Right lobe of liver (tissue), 6 donors: Measurements from ENCODE around the gene MYO3A. TPM values are rescaled to one million over a fixed set of nuclear protein-coding genes. Genes with fewer than 3 reads are reported as not detected.

Experiments used
- ATAC-seq, 4 donors: fragments of 200-7000 bp; cut with Tn5 transposase; one replicate each; pipeline ENCODE4 v1.9.1; 2020; ENCODE audit warnings: mild to moderate bottlenecking in 4 of 4, moderate library complexity in 4 of 4
- DNase-seq, 3 donors: peaks; one replicate each; pipeline ENCODE4 v3.0.0-alpha.2; 2020
- H3K27ac ChIP-seq, 3 donors: fragments of 200-600 bp; one replicate each; pipeline ENCODE4 v1.8.0; 2022
- H3K27me3 ChIP-seq, 2 donors: fragments of 200-600 bp; one replicate each; pipeline ENCODE4 v1.8.0; 2022
- H3K36me3 ChIP-seq, 4 donors: fragments of 200-600 bp; sonication (generic) in 1 of 4; one replicate each; pipeline versions ENCODE4 v1.5.1 to v1.8.0; 2017 to 2022; ENCODE audit warnings: control low read depth in 1 of 4
- H3K4me1 ChIP-seq, 4 donors: fragments of 200-600 bp; sonication (generic) in 1 of 4; one replicate each; pipeline versions ENCODE4 v1.5.1 to v1.8.0; 2017 to 2022; ENCODE audit warnings: control low read depth in 1 of 4
- H3K4me3 ChIP-seq, 3 donors: fragments of 200-600 bp; one replicate each; pipeline ENCODE4 v1.8.0; 2022
- H3K9me3 ChIP-seq, 4 donors: fragments of 200-600 bp; sonication (generic) in 1 of 4; one replicate each; pipeline versions ENCODE4 v1.5.1 to v1.8.0; 2017 to 2022; ENCODE audit warnings: control low read depth in 1 of 4
- CTCF ChIP-seq, 4 donors: fragments of 200-600 bp in 3 of 4; fragments of 450-650 bp in 1 of 4; IDR thresholded peaks; one replicate each; pipeline versions ENCODE4 v1.5.1 to v1.8.0; 2016 to 2022; ENCODE audit warnings: antibody characterized with exemption in 4 of 4, mild to moderate bottlenecking in 2 of 4
- POLR2A ChIP-seq: fragments of 450-650 bp; IDR thresholded peaks from one replicate; pipeline ENCODE4 v1.6.1; 2017; ENCODE audit warnings: antibody characterized with exemption, mild to moderate bottlenecking
- WGBS: methylation state at CpG from one replicate; pipeline ENCODE4 v1.1.6; 2018; ENCODE audit warnings: low coverage, low lambda C conversion rate; ENCODE audit not compliant: insufficient coverage; ENCODE audit errors: missing lambda C conversion rate; 5-methylcytosine and 5-hydroxymethylcytosine counted together
- intact Hi-C, 2 donors: fragments of 100-400 bp; cut with DNase I; formaldehyde crosslinking; loops; one replicate each; pipeline versions ENCODE4 v1.11.2 to v1.14.1; 2022
- total RNA-seq, 6 experiments: library from RNA; depleted of rRNA in 2 of 6; stranded (reverse); fragments of >200 nt in 2 of 6; fragmentation: NEBNext Ultra II Directional in 3 of 6; extraction: Animal tissue kit (Norgen Biotek cat#: 25700) in 3 of 6; gene quantifications; one replicate each; pipeline versions ENCODE4 v1.1.0 to v1.2.4, GENCODE V29; 2016 to 2023
- donor health status: DM: no; HTN: yes; CAD: no.
- donor health status: DM: no; HTN: no; CAD: no.
- donor health status: DM: no; HTN: no; CAD: no.
- donor health status: DM: no; HTN: yes; CAD: no.
- donor health status: DM: no; HTN: yes; CAD: no.

The MYO3A gene
- total RNA-seq, 6 experiments from 2014 or later, result 0.04 to 0.12 (median 0.12) TPM; not detected in 3

- ATAC-seq (no peak), DNase-seq (no peak)
- TF ChIP-seq CTCF (IDR thresholded peaks at IDR 0.05) (no peak), POLR2A (no peak)
- H3K4me1 ChIP-seq, result no peaks in the 10 kb centered on the region
- intact Hi-C loops, result no loop called here
- no peaks in the 10 kb centered on the region for H3K36me3 ChIP-seq
- no peaks in the 10 kb centered on the region for H3K9me3 ChIP-seq
- H3K27ac ChIP-seq, result no peak overlapping the region
- WGBS, result 4% methylated on average over 3 of the region's 3 CpGs
- no peaks in the 10 kb centered on the region for H3K27me3 ChIP-seq
- H3K4me3 ChIP-seq, result no peak overlapping the region
Observed at GRCh38 chr10:25896421-25896820, 37.6 kb upstream of the MYO3A start.

- ATAC-seq, result no peak
- DNase-seq, result no peak
- H3K36me3 ChIP-seq, result no peaks in the 10 kb centered on the region
- H3K27ac ChIP-seq, result no peak overlapping the region
- intact Hi-C loops, result no loop called here
- TF ChIP-seq CTCF (IDR thresholded peaks at IDR 0.05) (no peak), POLR2A (no peak)
- H3K27me3 ChIP-seq, result no peaks in the 10 kb centered on the region
- H3K4me1 ChIP-seq, result no peaks in the 10 kb centered on the region
- H3K9me3 ChIP-seq, result no peaks in the 10 kb centered on the region
- 7% methylated on average over 3 of the region's 3 CpGs for WGBS
- H3K4me3 ChIP-seq, result no peak overlapping the region
Observed at GRCh38 chr10:25899304-25899703, 34.7 kb upstream of the MYO3A start.

- H3K27me3 ChIP-seq, result no peaks in the 10 kb centered on the region
- ATAC-seq, result no peak
- H3K36me3 ChIP-seq, result no peaks in the 10 kb centered on the region
- intact Hi-C loops, result no loop called here
- DNase-seq, result no peak
- TF ChIP-seq POLR2A (no peak), CTCF (IDR thresholded peaks at IDR 0.05) (no peak)
- no peak overlapping the region for H3K4me3 ChIP-seq
- 70% methylated on average over 4 of the region's 4 CpGs for WGBS
- H3K9me3 ChIP-seq, result no peaks in the 10 kb centered on the region
- no peaks in the 10 kb centered on the region for H3K4me1 ChIP-seq
- no peak overlapping the region for H3K27ac ChIP-seq
Observed at GRCh38 chr10:25901199-25901598, 32.8 kb upstream of the MYO3A start.

- Histone ChIP-seq H3K36me3 (no peaks in the 10 kb centered on the region), H3K27ac (no peak overlapping the region), H3K9me3 (no peaks in the 10 kb centered on the region), H3K27me3 (no peaks in the 10 kb centered on the region), H3K4me1 (no peaks in the 10 kb centered on the region), H3K4me3 (no peak overlapping the region)
- intact Hi-C loops, result no loop called here
- ATAC-seq (no peak), DNase-seq (no peak)
- 60% methylated on average over 5 of the region's 5 CpGs for WGBS
- TF ChIP-seq CTCF (IDR thresholded peaks at IDR 0.05) (no peak), POLR2A (no peak)
Observed at GRCh38 chr10:25902002-25902401, 32.0 kb upstream of the MYO3A start.

- no peak for ATAC-seq
- intact Hi-C loops, result no loop called here
- H3K27me3 ChIP-seq, result no peaks in the 10 kb centered on the region
- no peaks in the 10 kb centered on the region for H3K9me3 ChIP-seq
- H3K4me1 ChIP-seq, result no peaks in the 10 kb centered on the region
- no peak overlapping the region for H3K4me3 ChIP-seq
- WGBS, result 31% methylated on average over 3 of the region's 4 CpGs
- H3K27ac ChIP-seq, result no peak overlapping the region
- H3K36me3 ChIP-seq, result no peaks in the 10 kb centered on the region
- TF ChIP-seq POLR2A, result no peak
- TF ChIP-seq CTCF (IDR thresholded peaks at IDR 0.05), result no peak
- no peak for DNase-seq
Observed at GRCh38 chr10:25907261-25907660, 26.8 kb upstream of the MYO3A start.
